Ascending aorta (tissue), 2 donors: ENCODE measurements around the gene UBN2. TPM values are rescaled to one million over a fixed set of nuclear protein-coding genes. Genes with fewer than 3 reads are reported as not detected.

Experiments used
- DNase-seq, 2 donors: peaks; one replicate each; pipeline ENCODE4 v3.0.0-alpha.2; 2019; ENCODE audit warnings: low spot score in 2 of 2
- H3K27ac ChIP-seq, 2 donors: fragments of 200-600 bp; sonication (generic); one replicate each; pipeline ENCODE4 v1.5.1; 2016 to 2017; ENCODE audit warnings: mild to moderate bottlenecking in 1 of 2
- H3K27me3 ChIP-seq: fragments of 200-600 bp; sonication (generic); one replicate; pipeline ENCODE4 v1.5.1; 2017
- H3K36me3 ChIP-seq, 2 donors: fragments of 200-600 bp; sonication (generic); one replicate each; pipeline ENCODE4 v1.5.1; 2016
- H3K4me1 ChIP-seq, 2 donors: fragments of 200-600 bp; sonication (generic); one replicate each; pipeline ENCODE4 v1.5.1; 2016 to 2017; ENCODE audit warnings: mild to moderate bottlenecking in 1 of 2
- H3K4me3 ChIP-seq, 2 donors: fragments of 200-600 bp; sonication (generic); one replicate each; pipeline ENCODE4 v1.5.1; 2016 to 2017; ENCODE audit warnings: mild to moderate bottlenecking in 1 of 2
- H3K9me3 ChIP-seq, 2 donors: fragments of 200-600 bp; sonication (generic); one replicate each; pipeline ENCODE4 v1.5.1; 2016
- CTCF ChIP-seq, 3 experiments: fragments of 200-600 bp in 2 of 3; fragments of 450-650 bp in 1 of 3; sonication (generic) in 2 of 3; IDR thresholded peaks; one replicate each; pipeline ENCODE4 v1.5.1; 2016 to 2019; ENCODE audit warnings: antibody characterized with exemption in 3 of 3, mild to moderate bottlenecking in 1 of 3, moderate library complexity in 1 of 3
- intact Hi-C: fragments of 100-400 bp; cut with DNase I; formaldehyde crosslinking; loops from one replicate; pipeline ENCODE4 v1.15.1; 2023
- total RNA-seq: library from RNA; depleted of rRNA; stranded (reverse); fragments of >200 nt; gene quantifications from one replicate; pipeline ENCODE4 v1.1.0, GENCODE V29; 2016

Gene UBN2
- total RNA-seq, 1 donor from 2014 or later: 3.7 TPM

GRCh38 chr7:139241258-139241657, 10.2 kb downstream of the UBN2 start:
- Histone ChIP-seq H3K36me3 (peaks cover 29 to 42% of the 10 kb centered on the region in 2 donors), H3K27ac (no peak overlapping the region), H3K4me3 (no peak overlapping the region), H3K4me1 (no peaks in the 10 kb centered on the region), H3K27me3 (no peaks in the 10 kb centered on the region), H3K9me3 (no peaks in the 10 kb centered on the region)
- DNase-seq: no peak
- intact Hi-C loops: no loop called here
- TF ChIP-seq CTCF (IDR thresholded peaks at IDR 0.05): no peak

GRCh38 chr7:139242741-139243281, 11.8 kb downstream of the UBN2 start:
- H3K36me3 ChIP-seq: peaks cover 21 to 31% of the 10 kb centered on the region in 2 donors
- TF ChIP-seq CTCF (IDR thresholded peaks at IDR 0.05): no peak
- H3K27me3 ChIP-seq: no peaks in the 10 kb centered on the region
- H3K27ac ChIP-seq: no peak overlapping the region
- H3K4me3 ChIP-seq: no peak overlapping the region
- H3K4me1 ChIP-seq: no peaks in the 10 kb centered on the region
- intact Hi-C loops: no loop called here
- no peaks in the 10 kb centered on the region for H3K9me3 ChIP-seq
- DNase-seq: no peak

- H3K36me3 ChIP-seq: peaks cover 12 to 19% of the 10 kb centered on the region in 2 donors
- H3K4me3 ChIP-seq: no peak overlapping the region
- no peak overlapping the region for H3K27ac ChIP-seq
- intact Hi-C loops: no loop called here
- H3K9me3 ChIP-seq: no peaks in the 10 kb centered on the region
- H3K27me3 ChIP-seq: no peaks in the 10 kb centered on the region
- DNase-seq: no peak
- H3K4me1 ChIP-seq: no peaks in the 10 kb centered on the region
- no peak for TF ChIP-seq CTCF (IDR thresholded peaks at IDR 0.05)
These were observed 14.4 kb downstream of the UBN2 start for GRCh38 chr7:139245401-139245800.

GRCh38 chr7:139246494-139246893, 15.5 kb downstream of the UBN2 start:
- Histone ChIP-seq H3K4me3 (no peak overlapping the region), H3K9me3 (no peaks in the 10 kb centered on the region), H3K36me3 (peaks cover 8 to 21% of the 10 kb centered on the region in 2 donors), H3K27ac (no peak overlapping the region), H3K4me1 (no peaks in the 10 kb centered on the region), H3K27me3 (no peaks in the 10 kb centered on the region)
- no peak for TF ChIP-seq CTCF (IDR thresholded peaks at IDR 0.05)
- no peak for DNase-seq
- intact Hi-C loops: no loop called here

GRCh38 chr7:139246905-139247304, 15.9 kb downstream of the UBN2 start:
- intact Hi-C loops: no loop called here
- peaks cover 8 to 21% of the 10 kb centered on the region in 2 donors for H3K36me3 ChIP-seq
- no peaks in the 10 kb centered on the region for H3K4me1 ChIP-seq

More at GRCh38 chr7:139246905-139247304, 15.9 kb downstream of the UBN2 start:
- no peak overlapping the region for H3K4me3 ChIP-seq
- H3K9me3 ChIP-seq: no peaks in the 10 kb centered on the region
- TF ChIP-seq CTCF (IDR thresholded peaks at IDR 0.05): no peak
- H3K27me3 ChIP-seq: no peaks in the 10 kb centered on the region
- DNase-seq: no peak
- no peak overlapping the region for H3K27ac ChIP-seq
